Mammary epithelial cell (primary cell): ENCODE results near the gene CDON.
A peak's percentile ranks its signal among the peaks of the same experiment; 100 is the strongest.

Source experiments
- EZH2 ChIP-seq: IDR thresholded peaks from 2 replicates; pipeline ENCODE4 v1.6.1; 2012; ENCODE audit warnings: low read length, inconsistent platforms, borderline replicate concordance
- TF ChIP-seq, protein P1 (sequence below), 2 donors: IDR thresholded peaks in 1 of 2; conservative IDR thresholded peaks in 1 of 2; 2 replicates each; pipeline ENCODE4 v1.5.1; 2011 to 2012; ENCODE audit warnings: inconsistent platforms in 2 of 2, low read length in 2 of 2, mild to moderate bottlenecking in 2 of 2, control low read depth in 1 of 2, low read depth in 1 of 2; ENCODE audit not compliant: insufficient read depth in 1 of 2; ENCODE audit errors: extremely low read depth in 1 of 2

DNA sequence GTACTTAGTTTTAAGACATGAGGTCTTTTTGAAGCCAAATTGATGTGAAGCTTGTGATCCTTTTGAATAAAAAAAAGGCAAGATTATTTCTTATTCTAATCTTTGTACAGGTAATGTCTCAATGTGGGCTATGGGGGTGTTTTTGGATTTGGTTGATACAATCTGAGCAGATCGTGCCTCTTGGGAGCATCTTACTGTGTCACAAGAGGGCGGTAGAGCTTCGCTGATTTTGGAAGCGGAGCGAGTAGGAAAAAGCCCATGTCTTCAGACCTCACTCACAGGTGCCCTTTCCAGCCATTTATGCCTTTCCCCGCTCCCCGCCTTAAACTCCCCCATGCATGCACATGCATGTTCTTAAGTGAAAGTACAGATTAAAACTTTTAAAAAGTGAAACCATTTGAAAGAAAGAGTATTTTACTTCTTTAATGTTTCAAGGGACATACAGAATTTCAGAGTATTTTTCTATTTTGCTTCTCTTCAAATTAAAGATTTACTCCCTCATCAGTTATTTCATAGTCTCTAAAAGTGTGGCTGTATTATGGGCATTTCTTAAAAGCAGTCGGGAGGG is 139.6 kb downstream of the CDON start:
- TF ChIP-seq, protein P1, sequence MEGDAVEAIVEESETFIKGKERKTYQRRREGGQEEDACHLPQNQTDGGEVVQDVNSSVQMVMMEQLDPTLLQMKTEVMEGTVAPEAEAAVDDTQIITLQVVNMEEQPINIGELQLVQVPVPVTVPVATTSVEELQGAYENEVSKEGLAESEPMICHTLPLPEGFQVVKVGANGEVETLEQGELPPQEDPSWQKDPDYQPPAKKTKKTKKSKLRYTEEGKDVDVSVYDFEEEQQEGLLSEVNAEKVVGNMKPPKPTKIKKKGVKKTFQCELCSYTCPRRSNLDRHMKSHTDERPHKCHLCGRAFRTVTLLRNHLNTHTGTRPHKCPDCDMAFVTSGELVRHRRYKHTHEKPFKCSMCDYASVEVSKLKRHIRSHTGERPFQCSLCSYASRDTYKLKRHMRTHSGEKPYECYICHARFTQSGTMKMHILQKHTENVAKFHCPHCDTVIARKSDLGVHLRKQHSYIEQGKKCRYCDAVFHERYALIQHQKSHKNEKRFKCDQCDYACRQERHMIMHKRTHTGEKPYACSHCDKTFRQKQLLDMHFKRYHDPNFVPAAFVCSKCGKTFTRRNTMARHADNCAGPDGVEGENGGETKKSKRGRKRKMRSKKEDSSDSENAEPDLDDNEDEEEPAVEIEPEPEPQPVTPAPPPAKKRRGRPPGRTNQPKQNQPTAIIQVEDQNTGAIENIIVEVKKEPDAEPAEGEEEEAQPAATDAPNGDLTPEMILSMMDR (conservative IDR thresholded peaks at IDR 0.05 in 1 of 2, IDR thresholded peaks at IDR 0.05 in 1 of 2; ENCODE audit: extremely low read depth in 1 of 2, insufficient read depth in 1 of 2, low read depth in 1 of 2, low read length in 2 of 2): peak; percentile 88 to 93
- TF ChIP-seq EZH2: no peak
